K562 (cell line): ENCODE measurements around the gene RTL10. TPM values are rescaled to one million over a fixed set of nuclear protein-coding genes. Genes with fewer than 3 reads are reported as not detected.

Experiments
- C11orf30 ChIP-seq: fragments of 450-650 bp; IDR thresholded peaks from 2 replicates; pipeline ENCODE4 v1.6.1; 2016; ENCODE audit warnings: low read depth, mild to moderate bottlenecking
- CREB1 ChIP-seq, 2 experiments: sonication (generic) in 1 of 2; formaldehyde crosslinking in 1 of 2; IDR thresholded peaks; 2 replicates each; pipeline versions ENCODE4 v1.6.1 to v1.8.0; 2012 to 2022; ENCODE audit warnings: inconsistent platforms in 1 of 2, mild to moderate bottlenecking in 1 of 2, missing genetic modification reagents in 1 of 2, moderate library complexity in 1 of 2
- ESRRB ChIP-seq: fragments of 250-450 bp; sonication (Bioruptor Pico); IDR thresholded peaks from 2 replicates; pipeline ENCODE4 v1.5.0; 2020; ENCODE audit warnings: mild to moderate bottlenecking, moderate library complexity, borderline replicate concordance
- EZH2 ChIP-seq: IDR thresholded peaks from 2 replicates; pipeline ENCODE4 v1.6.1; 2012; ENCODE audit warnings: low read depth, mild to moderate bottlenecking, inconsistent platforms, low read length, borderline replicate concordance
- FOXA3 ChIP-seq, 2 experiments: fragments of 450-650 bp in 1 of 2; sonication (generic) in 1 of 2; formaldehyde crosslinking; IDR thresholded peaks in 1 of 2; conservative IDR thresholded peaks in 1 of 2; 2 replicates each; pipeline versions ENCODE4 v1.4.0 to v1.8.0; 2020 to 2022; ENCODE audit warnings: mild to moderate bottlenecking in 2 of 2, missing genetic modification reagents in 1 of 2
- KLF1 ChIP-seq: fragments of 450-650 bp; IDR thresholded peaks from 2 replicates; pipeline ENCODE4 v1.6.1; 2016; ENCODE audit warnings: missing genetic modification characterization, missing compliant biosample characterization
- MCM3 ChIP-seq: fragments of 450-650 bp; IDR thresholded peaks from 2 replicates; pipeline ENCODE4 v1.6.1; 2016
- POLR2H ChIP-seq: IDR thresholded peaks from 2 replicates; pipeline ENCODE4 v1.6.1; 2016; ENCODE audit warnings: missing genetic modification characterization, low read depth, mild to moderate bottlenecking, control low read depth, missing compliant biosample characterization, moderate library complexity
- RBBP5 ChIP-seq: fragments of 200-600 bp; sonication (generic); IDR thresholded peaks from 2 replicates; pipeline ENCODE4 v1.6.1; 2012; ENCODE audit warnings: borderline replicate concordance, mild to moderate bottlenecking, low read length, control low read depth, inconsistent platforms; ENCODE audit not compliant: insufficient read depth, poor library complexity, severe bottlenecking
- SIN3A ChIP-seq, 2 experiments: fragments of 150-350 bp in 1 of 2; IDR thresholded peaks; 2 replicates each; pipeline ENCODE4 v1.6.1; 2011 to 2016; ENCODE audit warnings: borderline replicate concordance in 2 of 2, low read depth in 2 of 2, low read length in 2 of 2, mild to moderate bottlenecking in 2 of 2, moderate library complexity in 2 of 2; ENCODE audit not compliant: control insufficient read depth in 1 of 2
- SRF ChIP-seq, 2 experiments: fragments of 250-450, 450-650 bp in 1 of 2; sonication (Bioruptor Pico) in 1 of 2; sonication (generic) in 1 of 2; formaldehyde crosslinking; IDR thresholded peaks; 2 replicates each; pipeline versions ENCODE4 v1.5.0 to v1.5.1; 2020 to 2022; ENCODE audit warnings: mild to moderate bottlenecking in 1 of 2, missing genetic modification reagents in 1 of 2
- TAL1 ChIP-seq: fragments of 450-650 bp; IDR thresholded peaks from 2 replicates; pipeline ENCODE4 v1.6.1; 2016; ENCODE audit warnings: mild to moderate bottlenecking
- TGIF2 ChIP-seq: sonication (generic); formaldehyde crosslinking; IDR thresholded peaks from 2 replicates; pipeline ENCODE4 v1.8.1; 2022; ENCODE audit warnings: mild to moderate bottlenecking, missing genetic modification reagents, moderate library complexity
- TRIM28 ChIP-seq: fragments of 450-650 bp; IDR thresholded peaks from 2 replicates; pipeline ENCODE4 v1.6.1; 2017
- ZNF184 ChIP-seq: sonication (generic); formaldehyde crosslinking; IDR thresholded peaks from 2 replicates; pipeline ENCODE4 v1.5.0; 2020; ENCODE audit warnings: missing genetic modification reagents
- ZNF3 ChIP-seq: fragments of 250-450 bp; sonication (Bioruptor Pico); IDR thresholded peaks from 2 replicates; pipeline ENCODE4 v1.5.0; 2021; ENCODE audit warnings: mild to moderate bottlenecking, moderate library complexity
- ZNF408 ChIP-seq: fragments of 250-450 bp; sonication (Bioruptor Pico); IDR thresholded peaks from 2 replicates; pipeline ENCODE4 v1.4.0; 2020; ENCODE audit warnings: low read depth, mild to moderate bottlenecking, moderate library complexity
- polyA plus RNA-seq, 8 experiments: library from polyadenylated mRNA; depleted of rRNA in 4 of 8; stranded (reverse) in 5 of 8; unstranded in 3 of 8; fragments of >200 nt; fragmentation: Nextera tagmentation in 2 of 8; fragmentation: Illumina TruSeq in 1 of 8; extraction: Ambion mirVana in 2 of 8; extraction: Trizol in 1 of 8; gene quantifications; 2 replicates each; pipeline versions ENCODE4 v1.2.1 to v1.2.3, GENCODE V29; 2011 to 2014; ENCODE audit warnings: inconsistent platforms in 1 of 8, missing spikeins in 1 of 8
- total RNA-seq, 7 experiments: library from RNA; depleted of rRNA in 6 of 7; stranded (reverse); fragments of >200 nt in 6 of 7; fragmentation: Illumina TruSeq in 2 of 7; extraction: Trizol in 2 of 7; gene quantifications; 2 replicates each; pipeline versions ENCODE4 v1.2.1 to v1.2.3, GENCODE V29; 2011 to 2021; ENCODE audit warnings: low replicate concordance in 1 of 7
- TF ChIP-seq, protein P1 (sequence below): fragments of 450-650 bp; formaldehyde crosslinking; conservative IDR thresholded peaks from 2 replicates; pipeline ENCODE4 v1.4.0; 2022; ENCODE audit warnings: mild to moderate bottlenecking, missing genetic modification characterization
- TF ChIP-seq, protein P2 (sequence below): fragments of 450-650 bp; IDR thresholded peaks from one replicate; pipeline ENCODE4 v1.6.1; 2018; ENCODE audit warnings: mild to moderate bottlenecking, moderate library complexity; ENCODE audit not compliant: partially characterized antibody

The RTL10 gene
- total and polyA plus RNA-seq, 9 of the 15 experiments (the other 6 are each of a cell fraction or from before 2014, with no cell fraction given): 19.8 to 75.5 (median 32.5) TPM

DNA sequence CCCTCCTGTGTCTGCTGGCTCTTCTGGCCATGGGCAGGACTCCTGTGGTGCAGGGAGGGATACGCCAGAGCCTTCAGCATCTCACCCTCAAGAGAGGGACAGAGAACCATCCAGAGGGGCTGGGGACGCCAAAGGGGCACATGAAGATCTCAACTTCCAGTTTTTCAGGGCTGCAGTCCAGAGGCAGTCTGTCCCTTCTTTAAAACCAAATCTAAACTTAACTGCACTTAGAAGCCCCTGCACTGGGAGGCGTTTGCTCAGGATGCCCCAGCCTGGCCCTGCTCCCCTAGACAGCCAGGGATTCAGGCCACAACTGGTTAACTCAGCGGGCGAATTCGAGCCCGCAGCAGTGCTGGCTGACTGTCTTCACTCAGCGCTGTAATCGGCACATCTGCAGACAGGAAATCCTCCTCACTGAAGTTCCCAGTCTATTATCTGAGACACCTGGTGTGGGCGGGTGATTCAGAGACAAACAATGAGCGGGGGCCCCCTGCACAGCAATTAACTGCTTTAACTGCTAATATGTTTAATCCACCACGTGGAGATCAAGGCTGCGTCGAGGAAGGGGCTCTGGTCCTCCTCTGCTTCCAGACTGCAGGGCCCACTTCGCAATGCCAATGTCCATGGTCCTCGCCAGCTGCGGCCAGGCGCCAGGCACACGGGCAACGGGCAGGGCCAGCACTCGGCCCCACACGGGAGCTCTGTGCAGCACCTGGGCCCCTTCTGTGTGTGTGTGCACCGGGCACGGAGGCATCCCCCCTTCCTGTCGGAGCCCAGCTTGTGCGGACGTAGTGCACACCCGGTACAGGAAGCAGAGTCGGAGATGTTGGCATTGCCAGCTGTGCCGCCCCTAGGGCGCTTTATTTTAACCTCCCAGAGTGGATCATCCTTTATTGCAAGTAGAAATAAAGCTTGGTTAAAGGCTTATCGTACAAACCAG, 36.9 kb upstream of the RTL10 start (continued):
- TF ChIP-seq, protein P1, sequence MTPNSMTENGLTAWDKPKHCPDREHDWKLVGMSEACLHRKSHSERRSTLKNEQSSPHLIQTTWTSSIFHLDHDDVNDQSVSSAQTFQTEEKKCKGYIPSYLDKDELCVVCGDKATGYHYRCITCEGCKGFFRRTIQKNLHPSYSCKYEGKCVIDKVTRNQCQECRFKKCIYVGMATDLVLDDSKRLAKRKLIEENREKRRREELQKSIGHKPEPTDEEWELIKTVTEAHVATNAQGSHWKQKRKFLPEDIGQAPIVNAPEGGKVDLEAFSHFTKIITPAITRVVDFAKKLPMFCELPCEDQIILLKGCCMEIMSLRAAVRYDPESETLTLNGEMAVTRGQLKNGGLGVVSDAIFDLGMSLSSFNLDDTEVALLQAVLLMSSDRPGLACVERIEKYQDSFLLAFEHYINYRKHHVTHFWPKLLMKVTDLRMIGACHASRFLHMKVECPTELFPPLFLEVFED: peak; percentile 87
- TF ChIP-seq KLF1 (tag) (peak; percentile 89; the same call in 1 of the 2 replicates), TAL1 (peak; percentile 92), FOXA3 (CRISPR knock-in tag; conservative IDR thresholded peaks at IDR 0.05 in 1 of 2, IDR thresholded peaks at IDR 0.05 in 1 of 2) (no peak), SRF (CRISPR knock-in tag; IDR thresholded peaks at IDR 0.05) (peak; percentile 41 to 80; a peak in 2 of 4 replicates), POLR2H (tag) (no peak), RBBP5 (peak; percentile 99), MCM3 (no peak), ZNF408 (CRISPR knock-in tag) (no peak), ZNF3 (CRISPR knock-in tag) (no peak), CREB1 (IDR thresholded peaks at IDR 0.05) (peak; percentile 71), CREB1 (CRISPR knock-in tag; IDR thresholded peaks at IDR 0.05) (no peak), ESRRB (no peak), ZNF184 (no peak), SIN3A (IDR thresholded peaks at IDR 0.05; ENCODE audit: borderline replicate concordance in 2 of 2, control insufficient read depth in 1 of 2, low read depth in 2 of 2, low read length in 2 of 2) (peak; percentile 69 to 75; a peak in 2 of 4 replicates), TRIM28 (peak; percentile 94), EZH2 (no peak), TGIF2 (no peak), C11orf30 (no peak)
- TF ChIP-seq, protein P2, sequence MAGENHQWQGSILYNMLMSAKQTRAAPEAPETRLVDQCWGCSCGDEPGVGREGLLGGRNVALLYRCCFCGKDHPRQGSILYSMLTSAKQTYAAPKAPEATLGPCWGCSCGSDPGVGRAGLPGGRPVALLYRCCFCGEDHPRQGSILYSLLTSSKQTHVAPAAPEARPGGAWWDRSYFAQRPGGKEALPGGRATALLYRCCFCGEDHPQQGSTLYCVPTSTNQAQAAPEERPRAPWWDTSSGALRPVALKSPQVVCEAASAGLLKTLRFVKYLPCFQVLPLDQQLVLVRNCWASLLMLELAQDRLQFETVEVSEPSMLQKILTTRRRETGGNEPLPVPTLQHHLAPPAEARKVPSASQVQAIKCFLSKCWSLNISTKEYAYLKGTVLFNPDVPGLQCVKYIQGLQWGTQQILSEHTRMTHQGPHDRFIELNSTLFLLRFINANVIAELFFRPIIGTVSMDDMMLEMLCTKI: no peak
